Large intestine (tissue), 3 donors: ENCODE results near the gene B9D2. TPM values are rescaled to one million over a fixed set of nuclear protein-coding genes. Genes with fewer than 3 reads are reported as not detected.
"Not testable (repeated sequence)": the region's sequence is repeated elsewhere in the genome, so short reads cannot be mapped to it uniquely, and the experiment has no call there.

Source experiments
- DNase-seq, 2 donors: peaks; one replicate each; pipeline versions ENCODE4 v3.0.0 to v3.0.0-alpha.2; 2013
- H3K27ac ChIP-seq: one replicate; pipeline ENCODE4 v1.5.1; 2013; ENCODE audit warnings: low read length
- H3K27me3 ChIP-seq: 2 replicates; pipeline ENCODE4 v1.6.1; 2013; ENCODE audit warnings: low read length; ENCODE audit not compliant: control insufficient read depth, insufficient read depth
- H3K36me3 ChIP-seq: 2 replicates; pipeline ENCODE4 v1.6.1; 2013; ENCODE audit warnings: low read length; ENCODE audit not compliant: control insufficient read depth, insufficient read depth
- H3K4me1 ChIP-seq: one replicate; pipeline ENCODE4 v1.6.1; 2013; ENCODE audit warnings: low read length; ENCODE audit not compliant: control insufficient read depth, insufficient read depth
- H3K4me3 ChIP-seq: one replicate; pipeline ENCODE4 v1.5.1; 2013; ENCODE audit warnings: low read length
- H3K9me3 ChIP-seq: one replicate; pipeline ENCODE4 v1.6.1; 2013; ENCODE audit warnings: mild to moderate bottlenecking, low read depth, low read length, moderate library complexity; ENCODE audit not compliant: control insufficient read depth
- WGBS: methylation state at CpG from one replicate; pipeline ENCODE4 v1.1.5; 2013; ENCODE audit warnings: low lambda C conversion rate; ENCODE audit not compliant: insufficient coverage; 5-methylcytosine and 5-hydroxymethylcytosine counted together
- polyA plus RNA-seq: library from polyadenylated mRNA; unstranded; fragments of 120-200 nt; gene quantifications from one replicate; pipeline ENCODE4 v1.2.1, GENCODE V29; 2013

B9D2 gene
- polyA plus RNA-seq, 1 donor: 5.1 TPM

- H3K27ac ChIP-seq: no peak overlapping the region
Measured at GRCh38 chr19:41371541-41371940, 7.6 kb upstream of the B9D2 start.

GRCh38 chr19:41371119-41371518 is 7.2 kb upstream of the B9D2 start:
- H3K27ac ChIP-seq, DNase-seq, H3K4me3 ChIP-seq, H3K27me3 ChIP-seq, H3K36me3 ChIP-seq, H3K9me3 ChIP-seq: not testable (repeated sequence)
- peaks cover 13% of the 10 kb centered on the region for H3K4me1 ChIP-seq
- WGBS: 100% methylated on average over 2 of the region's 5 CpGs

More at GRCh38 chr19:41371541-41371940, 7.6 kb upstream of the B9D2 start:
- Histone ChIP-seq H3K4me1 (peaks cover 13% of the 10 kb centered on the region), H3K36me3 (no peaks in the 10 kb centered on the region), H3K4me3 (no peak overlapping the region), H3K9me3 (no peaks in the 10 kb centered on the region), H3K27me3 (no peaks in the 10 kb centered on the region)
- 100% methylated on average over 1 of the region's 8 CpGs for WGBS
- DNase-seq: no peak

GRCh38 chr19:41369769-41370168 is 5.8 kb upstream of the B9D2 start:
- Histone ChIP-seq H3K36me3 (no peaks in the 10 kb centered on the region), H3K4me1 (peaks cover 16% of the 10 kb centered on the region), H3K27ac (no peak overlapping the region), H3K27me3 (no peaks in the 10 kb centered on the region), H3K9me3 (no peaks in the 10 kb centered on the region), H3K4me3 (no peak overlapping the region)
- DNase-seq: no peak
- no CpG with 5 or more reads among the region's 2 CpGs for WGBS

- WGBS: no CpG with 5 or more reads among the region's 6 CpGs
- H3K9me3 ChIP-seq: no peaks in the 10 kb centered on the region
- no peaks in the 10 kb centered on the region for H3K27me3 ChIP-seq
- peaks cover 26% of the 10 kb centered on the region for H3K4me1 ChIP-seq
- peak overlapping the region; percentile 76 for H3K27ac ChIP-seq
- H3K4me3 ChIP-seq: no peak overlapping the region
- H3K36me3 ChIP-seq: no peaks in the 10 kb centered on the region
- peak; percentile 63 to 73 for DNase-seq
Measured at GRCh38 chr19:41367848-41368301, 3.9 kb upstream of the B9D2 start.

DNA sequence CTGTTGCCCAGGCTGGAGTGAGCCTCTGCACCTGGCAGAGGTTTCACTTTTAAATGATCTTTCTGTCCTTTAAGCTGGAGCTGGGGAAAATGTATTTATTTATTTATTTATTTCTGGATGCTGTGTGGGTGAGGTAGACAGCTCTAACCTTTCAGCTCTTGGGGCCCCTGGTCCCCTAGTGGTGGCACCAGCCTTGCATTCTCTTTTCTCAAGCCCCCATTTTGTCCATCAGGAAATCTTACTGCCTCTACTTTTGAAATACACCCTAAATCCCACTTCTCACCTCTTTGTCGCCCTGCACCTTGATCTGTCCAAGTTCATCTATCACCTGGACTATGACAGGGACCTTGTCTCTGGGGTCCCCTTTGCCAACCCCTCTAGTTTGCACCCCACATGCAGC is 2.1 kb upstream of the B9D2 start:
- DNase-seq: no peak
- Histone ChIP-seq H3K27ac (no peak overlapping the region), H3K4me1 (peaks cover 26% of the 10 kb centered on the region), H3K36me3 (no peaks in the 10 kb centered on the region), H3K4me3 (no peak overlapping the region), H3K9me3 (no peaks in the 10 kb centered on the region), H3K27me3 (no peaks in the 10 kb centered on the region)
- WGBS: 100% methylated on average over 1 of the region's 1 CpG

GRCh38 chr19:41364524-41365391 is 809 bp upstream of the B9D2 start:
- H3K9me3 ChIP-seq: no peaks in the 10 kb centered on the region
- H3K4me1 ChIP-seq: peaks cover 26% of the 10 kb centered on the region
- WGBS: 60% methylated on average over 3 of the region's 14 CpGs
- H3K36me3 ChIP-seq: no peaks in the 10 kb centered on the region
- no peak for DNase-seq
- H3K27me3 ChIP-seq: no peaks in the 10 kb centered on the region
- H3K27ac ChIP-seq: peak overlapping the region; percentile 98
- H3K4me3 ChIP-seq: peak overlapping the region; percentile 85

DNA sequence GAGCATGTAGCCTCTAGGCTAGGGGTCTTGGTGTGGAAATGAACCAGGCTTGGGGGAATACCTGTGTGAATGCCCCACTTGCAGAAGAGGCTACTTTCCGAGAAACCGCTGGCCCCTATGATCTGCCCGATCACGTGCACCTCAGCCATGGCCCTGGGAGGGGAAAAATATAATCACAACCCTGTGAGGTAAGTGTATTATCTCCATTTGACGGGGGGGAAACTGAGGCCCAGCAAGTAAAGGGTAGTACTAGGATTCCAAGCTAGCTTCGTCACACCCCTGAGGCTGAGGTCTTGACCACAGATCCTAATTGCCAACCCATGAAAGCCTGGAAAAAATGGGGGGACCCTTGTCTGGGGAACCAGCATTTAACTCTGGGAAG is 587 bp downstream of the B9D2 start:
- H3K4me1 ChIP-seq: peaks cover 23% of the 10 kb centered on the region
- no peaks in the 10 kb centered on the region for H3K27me3 ChIP-seq
- no peaks in the 10 kb centered on the region for H3K36me3 ChIP-seq
- H3K4me3 ChIP-seq: peak overlapping the region; percentile 85
- no peak for DNase-seq
- H3K27ac ChIP-seq: peak overlapping the region; percentile 98
- WGBS: 90% methylated on average over 2 of the region's 6 CpGs
- no peaks in the 10 kb centered on the region for H3K9me3 ChIP-seq

GRCh38 chr19:41362143-41362847 is 1.7 kb downstream of the B9D2 start:
- 40% methylated on average over 1 of the region's 10 CpGs for WGBS
- DNase-seq: peak in 1 of 2 donors; percentile 45
- H3K27me3 ChIP-seq: no peaks in the 10 kb centered on the region

DNA sequence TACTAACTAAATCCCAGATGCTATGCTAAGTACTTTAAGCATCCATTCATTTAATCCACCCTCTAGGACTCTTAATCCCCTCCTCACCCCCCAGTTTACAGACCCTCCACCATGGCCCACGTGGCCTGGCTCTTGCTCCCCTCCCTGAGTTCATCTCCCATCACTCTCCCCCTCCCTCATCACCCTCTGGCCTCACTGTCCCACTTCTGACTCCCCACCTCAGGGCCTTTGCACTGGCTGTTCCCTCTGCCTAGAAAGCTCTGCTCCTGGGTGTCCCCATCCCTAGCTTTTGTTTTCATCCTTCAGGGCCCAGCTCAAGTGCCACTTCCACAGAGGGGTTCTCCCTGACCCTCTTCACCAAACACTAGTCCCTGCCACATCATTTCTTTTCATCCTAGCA is 4.2 kb downstream of the B9D2 start:
- 100% methylated on average over 1 of the region's 1 CpG for WGBS
- Histone ChIP-seq H3K36me3 (no peaks in the 10 kb centered on the region), H3K27me3 (peaks cover under 1% of the 10 kb centered on the region), H3K27ac (no peak overlapping the region), H3K4me1 (peaks cover 9% of the 10 kb centered on the region), H3K9me3 (no peaks in the 10 kb centered on the region), H3K4me3 (no peak overlapping the region)
- no peak for DNase-seq

More at GRCh38 chr19:41362143-41362847, 1.7 kb downstream of the B9D2 start:
- Histone ChIP-seq H3K27ac (no peak overlapping the region), H3K9me3 (no peaks in the 10 kb centered on the region), H3K4me1 (peaks cover 14% of the 10 kb centered on the region), H3K36me3 (no peaks in the 10 kb centered on the region), H3K4me3 (no peak overlapping the region)

DNA sequence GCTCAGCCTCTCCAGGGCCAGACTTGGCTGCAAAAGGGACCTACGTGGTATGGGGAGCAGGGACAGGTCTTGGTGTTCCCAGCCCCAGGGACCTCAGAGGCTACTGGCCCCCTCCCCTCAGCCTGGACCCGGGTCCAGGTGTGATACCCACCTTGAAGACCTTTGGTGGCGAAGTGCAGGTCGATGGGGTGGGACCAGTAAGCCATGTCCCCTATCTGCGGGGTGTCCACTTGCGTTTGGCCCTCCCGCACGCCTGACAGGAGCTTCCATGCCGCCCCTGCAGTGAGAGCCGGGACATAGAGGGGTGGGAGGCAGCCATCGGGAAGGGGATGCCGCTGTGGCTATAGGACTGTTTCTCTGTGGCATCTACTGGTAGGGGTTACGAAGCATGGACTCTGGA is 6.2 kb downstream of the B9D2 start:
- Histone ChIP-seq H3K27ac (no peak overlapping the region), H3K4me1 (peaks cover 12% of the 10 kb centered on the region), H3K9me3 (no peaks in the 10 kb centered on the region), H3K36me3 (no peaks in the 10 kb centered on the region), H3K27me3 (peaks cover 16% of the 10 kb centered on the region), H3K4me3 (no peak overlapping the region)
- no CpG with 5 or more reads among the region's 13 CpGs for WGBS
- DNase-seq: no peak
